WTC11 (cell line): Measurements from ENCODE around the gene SELENOF. TPM values are rescaled to one million over a fixed set of nuclear protein-coding genes. Genes with fewer than 3 reads are reported as not detected.

Experiments used
- ATAC-seq: fragments of 200-7000 bp; cut with Tn5 transposase; 2 replicates; pipeline ENCODE4 v1.10.0; 2021; ENCODE audit warnings: mild to moderate bottlenecking, moderate library complexity
- CTCF ChIA-PET: fragments of 300-600 bp; sonication (Branson Sonifier 250); formaldehyde crosslinking; loops from one replicate; lab custom pipeline; 2021; ENCODE audit warnings: antibody characterized with exemption; lab: Charles Lee
- POLR2A ChIA-PET: fragments of 350-600 bp; sonication (Branson Sonifier 250); formaldehyde crosslinking; loops from one replicate; lab custom pipeline; 2021; ENCODE audit warnings: antibody characterized with exemption; lab: Charles Lee
- DNase-seq: peaks from one replicate; pipeline ENCODE4 v3.0.0; 2021; ENCODE audit warnings: low spot score
- H3K27ac Mint-ChIP-seq: 2 replicates; pipeline ENCODE4 v1.8.0; 2021; ENCODE audit warnings: mixed read lengths
- H3K27me3 Mint-ChIP-seq: 2 replicates; pipeline ENCODE4 v1.8.0; 2021; ENCODE audit warnings: low read depth, mild to moderate bottlenecking, moderate library complexity, mixed read lengths
- H3K36me3 Mint-ChIP-seq: 2 replicates; pipeline ENCODE4 v1.8.0; 2021; ENCODE audit warnings: mixed read lengths
- H3K4me1 Mint-ChIP-seq: 2 replicates; pipeline ENCODE4 v1.8.0; 2022; ENCODE audit warnings: mixed read lengths
- H3K4me3 Mint-ChIP-seq: 2 replicates; pipeline ENCODE4 v1.8.0; 2021; ENCODE audit warnings: mild to moderate bottlenecking, moderate library complexity, mixed read lengths
- H3K9me3 Mint-ChIP-seq: 2 replicates; pipeline ENCODE4 v1.8.0; 2021; ENCODE audit warnings: mixed read lengths
- AFF4 ChIP-seq: sonication (generic); formaldehyde crosslinking; IDR thresholded peaks from 2 replicates; pipeline ENCODE4 v1.8.1; 2023; ENCODE audit warnings: mild to moderate bottlenecking, missing genetic modification reagents, borderline replicate concordance
- ARID4B ChIP-seq: sonication (generic); formaldehyde crosslinking; IDR thresholded peaks from 2 replicates; pipeline ENCODE4 v1.8.0; 2023; ENCODE audit warnings: missing genetic modification reagents, mild to moderate bottlenecking, borderline replicate concordance
- CREB1 ChIP-seq: sonication (generic); formaldehyde crosslinking; IDR thresholded peaks from 2 replicates; pipeline ENCODE4 v1.8.0; 2023; ENCODE audit warnings: mild to moderate bottlenecking, missing genetic modification reagents
- CREM ChIP-seq: sonication (generic); formaldehyde crosslinking; IDR thresholded peaks from 2 replicates; pipeline ENCODE4 v1.8.1; 2022; ENCODE audit warnings: mild to moderate bottlenecking, missing genetic modification reagents, moderate library complexity
- CTCF ChIP-seq: fragments of 200-600 bp; IDR thresholded peaks from 2 replicates; pipeline ENCODE4 v1.8.0; 2022; ENCODE audit warnings: antibody characterized with exemption
- ESRRA ChIP-seq: sonication (generic); formaldehyde crosslinking; IDR thresholded peaks from 2 replicates; pipeline ENCODE4 v1.8.1; 2022; ENCODE audit warnings: mild to moderate bottlenecking, missing genetic modification reagents, borderline replicate concordance
- HMGA2 ChIP-seq: fragments of 250-450 bp; sonication (Bioruptor Pico); IDR thresholded peaks from 2 replicates; pipeline ENCODE4 v1.4.0; 2021; ENCODE audit warnings: mild to moderate bottlenecking, moderate library complexity
- IRF1 ChIP-seq: sonication (generic); formaldehyde crosslinking; IDR thresholded peaks from 2 replicates; pipeline ENCODE4 v1.8.0; 2023; ENCODE audit warnings: missing genetic modification reagents
- MAX ChIP-seq: sonication (generic); formaldehyde crosslinking; IDR thresholded peaks from 2 replicates; pipeline ENCODE4 v1.8.0; 2022; ENCODE audit warnings: mild to moderate bottlenecking, missing genetic modification reagents
- MLX ChIP-seq: sonication (generic); formaldehyde crosslinking; IDR thresholded peaks from 2 replicates; pipeline ENCODE4 v1.8.1; 2023; ENCODE audit warnings: mild to moderate bottlenecking, missing genetic modification reagents, moderate library complexity
- NFYB ChIP-seq: sonication (generic); formaldehyde crosslinking; conservative IDR thresholded peaks from 2 replicates; pipeline ENCODE4 v1.8.0; 2022; ENCODE audit warnings: low read depth, missing genetic modification reagents
- PREB ChIP-seq: sonication (generic); formaldehyde crosslinking; IDR thresholded peaks from 2 replicates; pipeline ENCODE4 v1.8.1; 2022; ENCODE audit warnings: mild to moderate bottlenecking, missing genetic modification reagents, moderate library complexity, borderline replicate concordance
- RELA ChIP-seq: sonication (generic); formaldehyde crosslinking; IDR thresholded peaks from 2 replicates; pipeline ENCODE4 v1.8.1; 2022; ENCODE audit warnings: missing genetic modification reagents, mild to moderate bottlenecking, borderline replicate concordance
- TP53 ChIP-seq: sonication (generic); formaldehyde crosslinking; IDR thresholded peaks from 2 replicates; pipeline ENCODE4 v1.8.1; 2023; ENCODE audit warnings: mild to moderate bottlenecking, missing genetic modification reagents
- ZNF138 ChIP-seq: sonication (generic); formaldehyde crosslinking; conservative IDR thresholded peaks from 2 replicates; pipeline ENCODE4 v1.8.1; 2022; ENCODE audit warnings: mild to moderate bottlenecking, moderate library complexity, missing genetic modification reagents
- ZNF396 ChIP-seq: fragments of 250-450 bp; sonication (Bioruptor Pico); IDR thresholded peaks from 2 replicates; pipeline ENCODE4 v1.8.0; 2021; ENCODE audit warnings: mild to moderate bottlenecking, moderate library complexity, borderline replicate concordance
- total RNA-seq: library from RNA; stranded (reverse); gene quantifications from 3 replicates; pipeline ENCODE4 v1.2.3, GENCODE V29; 2021

Gene SELENOF
- total RNA-seq, 1 experiment from 2014 or later, result 156 TPM

- TF ChIP-seq CTCF (no peak), ARID4B (CRISPR knock-in tag) (no peak), CREB1 (CRISPR knock-in tag) (no peak), ESRRA (CRISPR knock-in tag) (no peak), IRF1 (CRISPR knock-in tag) (no peak), PREB (no peak), CREM (CRISPR knock-in tag) (no peak)
- TF ChIP-seq, all 79 proteins: peak for 0
Measured at GRCh38 chr1:86848654-86849053, 65.3 kb downstream of the SELENOF start (continued).

GRCh38 chr1:86846164-86846647 is 67.7 kb downstream of the SELENOF start:
- no peaks in the 10 kb centered on the region for H3K27me3 Mint-ChIP-seq
- H3K4me3 Mint-ChIP-seq, result no peak overlapping the region
- no peak overlapping the region for H3K27ac Mint-ChIP-seq
- no peak for ATAC-seq
- TF ChIP-seq NFYB (CRISPR knock-in tag) (no peak), RELA (CRISPR knock-in tag) (no peak), ZNF138 (CRISPR knock-in tag) (no peak), HMGA2 (no peak), ZNF396 (no peak), TP53 (CRISPR knock-in tag) (no peak), MAX (CRISPR knock-in tag) (no peak), MLX (no peak), AFF4 (CRISPR knock-in tag) (no peak)
- H3K9me3 Mint-ChIP-seq, result no peaks in the 10 kb centered on the region
- H3K4me1 Mint-ChIP-seq, result peaks cover 10% of the 10 kb centered on the region
- ChIA-PET CTCF (interaction anchor here (2.1 kb wide), 1 partner anchor 13 kb away, joined by 7 read pairs; no protein-coding TSS in a partner anchor), POLR2A (no interaction called here)
- H3K36me3 Mint-ChIP-seq, result no peaks in the 10 kb centered on the region
- DNase-seq, result no peak
